ENCODE measurements around the gene C1QTNF4. TPM values are rescaled to one million over a fixed set of nuclear protein-coding genes. Genes with fewer than 3 reads are reported as not detected.
A peak's percentile ranks its signal among the peaks of the same experiment; 100 is the strongest.

Gene C1QTNF4
- total RNA-seq, 1 donor, result 0.43 TPM

DNA sequence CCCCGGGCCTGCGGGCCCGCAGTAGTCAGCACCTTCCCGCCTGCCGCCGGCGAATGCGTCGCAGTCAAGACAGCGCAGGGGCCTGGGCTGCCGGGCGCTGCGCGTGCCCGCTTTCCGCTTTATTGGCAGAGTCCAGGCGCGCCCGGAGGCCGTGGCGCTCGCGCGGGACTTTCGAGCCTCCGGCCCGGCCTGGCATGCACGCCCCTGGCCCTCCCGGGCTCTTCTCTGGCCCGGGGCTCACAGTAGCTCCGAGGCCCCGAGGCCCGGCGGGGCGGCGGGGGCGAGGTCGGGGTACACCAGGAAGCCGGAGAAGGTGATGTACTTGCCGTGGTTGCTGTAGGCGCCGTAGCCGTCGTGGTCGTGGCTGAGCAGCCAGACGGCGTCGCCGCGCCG, 4.6 kb downstream of the C1QTNF4 start:
- DNase-seq (ENCODE audit: low read depth), result no peak
- TF ChIP-seq, protein P1, sequence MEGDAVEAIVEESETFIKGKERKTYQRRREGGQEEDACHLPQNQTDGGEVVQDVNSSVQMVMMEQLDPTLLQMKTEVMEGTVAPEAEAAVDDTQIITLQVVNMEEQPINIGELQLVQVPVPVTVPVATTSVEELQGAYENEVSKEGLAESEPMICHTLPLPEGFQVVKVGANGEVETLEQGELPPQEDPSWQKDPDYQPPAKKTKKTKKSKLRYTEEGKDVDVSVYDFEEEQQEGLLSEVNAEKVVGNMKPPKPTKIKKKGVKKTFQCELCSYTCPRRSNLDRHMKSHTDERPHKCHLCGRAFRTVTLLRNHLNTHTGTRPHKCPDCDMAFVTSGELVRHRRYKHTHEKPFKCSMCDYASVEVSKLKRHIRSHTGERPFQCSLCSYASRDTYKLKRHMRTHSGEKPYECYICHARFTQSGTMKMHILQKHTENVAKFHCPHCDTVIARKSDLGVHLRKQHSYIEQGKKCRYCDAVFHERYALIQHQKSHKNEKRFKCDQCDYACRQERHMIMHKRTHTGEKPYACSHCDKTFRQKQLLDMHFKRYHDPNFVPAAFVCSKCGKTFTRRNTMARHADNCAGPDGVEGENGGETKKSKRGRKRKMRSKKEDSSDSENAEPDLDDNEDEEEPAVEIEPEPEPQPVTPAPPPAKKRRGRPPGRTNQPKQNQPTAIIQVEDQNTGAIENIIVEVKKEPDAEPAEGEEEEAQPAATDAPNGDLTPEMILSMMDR (IDR thresholded peaks at IDR 0.05; ENCODE audit: insufficient read depth, low read depth, low read length), result no peak
- peak overlapping the region; percentile 49 for H3K4me3 ChIP-seq (ENCODE audit: low read depth, low read length)

DNA sequence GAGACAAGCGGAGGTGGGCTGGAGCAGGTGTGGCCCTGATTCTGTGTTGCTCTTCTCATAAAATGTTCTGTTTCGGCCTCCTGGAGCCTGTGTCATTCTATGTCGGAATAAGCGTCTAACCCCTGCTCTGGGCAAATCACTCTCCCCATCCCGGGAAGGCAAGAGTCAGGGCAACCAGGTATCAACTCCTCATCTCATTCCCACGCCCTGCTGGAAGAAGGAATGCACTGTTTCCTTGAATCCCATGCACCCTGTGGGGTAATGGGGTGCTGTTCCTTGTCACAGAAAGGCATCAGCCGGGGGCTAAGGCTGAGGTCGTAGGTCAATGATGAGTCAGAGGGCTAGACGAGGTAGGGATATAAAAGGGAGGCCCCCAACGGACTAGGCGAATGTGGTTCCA, 5.1 kb downstream of the C1QTNF4 start:
- no peak overlapping the region for H3K4me3 ChIP-seq (ENCODE audit: low read depth, low read length)
- TF ChIP-seq, protein P1 (IDR thresholded peaks at IDR 0.05; ENCODE audit: insufficient read depth, low read depth, low read length), result no peak
- DNase-seq (ENCODE audit: low read depth), result no peak

DNA sequence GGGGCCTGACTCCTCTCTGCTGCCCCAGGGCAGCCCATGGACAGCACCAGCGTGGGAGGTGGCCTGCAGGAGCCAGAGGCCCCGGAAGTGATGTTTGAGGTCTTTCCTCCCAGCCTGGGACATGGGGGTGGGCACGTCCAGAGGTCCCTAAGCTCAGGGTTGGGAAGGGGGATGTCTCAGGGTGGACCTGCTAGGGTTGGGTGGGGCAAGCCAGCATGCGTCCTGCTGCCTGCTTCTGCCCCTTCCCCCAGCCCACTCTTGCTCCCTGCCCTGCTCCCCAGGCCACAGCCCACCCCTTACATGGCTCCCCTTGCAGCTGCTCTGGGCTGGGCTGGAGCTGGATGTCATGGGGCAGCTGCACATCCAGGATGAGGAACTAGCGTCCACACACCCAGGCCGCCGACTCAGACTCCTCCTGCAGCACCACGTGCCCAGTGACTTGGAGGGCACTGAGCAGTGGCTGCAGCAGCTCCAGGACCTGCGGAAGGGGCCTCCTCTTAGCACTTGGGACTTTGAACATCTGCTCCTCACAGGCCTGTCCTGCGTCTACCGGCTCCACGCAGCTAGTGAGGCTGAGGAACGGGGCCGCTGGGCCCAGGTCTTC, 6.4 kb downstream of the C1QTNF4 start:
- no peak overlapping the region for H3K4me3 ChIP-seq (ENCODE audit: low read depth, low read length)
- TF ChIP-seq, protein P1 (IDR thresholded peaks at IDR 0.05; ENCODE audit: insufficient read depth, low read depth, low read length), result no peak
- no peak for DNase-seq (ENCODE audit: low read depth)

DNA sequence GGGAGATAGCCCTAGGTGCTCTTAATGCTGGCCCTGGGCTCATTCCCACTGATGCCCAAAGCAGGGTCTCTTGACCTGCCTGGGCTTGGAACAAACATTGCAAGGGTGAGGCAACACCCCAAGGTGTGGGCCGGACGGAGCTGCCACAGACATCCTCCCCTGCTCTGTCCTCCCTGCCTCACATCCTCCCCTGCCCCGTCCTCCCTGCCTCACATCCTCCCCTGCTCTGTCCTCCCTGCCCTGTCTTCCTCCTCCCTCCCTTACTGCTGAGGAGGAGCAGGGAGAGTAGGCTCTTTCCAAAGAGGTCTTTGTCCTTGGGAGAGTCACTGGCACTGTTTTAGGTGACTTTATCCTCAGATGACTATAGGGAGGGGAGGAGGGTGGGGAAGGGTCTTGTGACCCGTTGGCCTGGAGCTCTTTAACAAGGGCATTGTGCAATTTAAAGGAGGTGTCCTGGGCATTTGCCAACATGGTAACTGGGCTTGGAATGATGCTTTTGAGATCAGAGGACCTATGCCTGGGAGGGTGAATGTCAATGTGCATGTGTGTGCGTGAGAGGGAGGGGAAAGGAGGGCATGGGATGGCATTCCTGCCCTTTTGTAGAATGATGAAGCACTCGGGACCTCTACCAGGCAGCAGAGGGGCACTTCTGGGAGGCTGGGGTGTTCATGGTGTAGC, 7.0 kb downstream of the C1QTNF4 start:
- TF ChIP-seq, protein P1 (IDR thresholded peaks at IDR 0.05; ENCODE audit: insufficient read depth, low read depth, low read length), result no peak
- H3K4me3 ChIP-seq (ENCODE audit: low read depth, low read length), result no peak overlapping the region
- no peak for DNase-seq (ENCODE audit: low read depth)

DNA sequence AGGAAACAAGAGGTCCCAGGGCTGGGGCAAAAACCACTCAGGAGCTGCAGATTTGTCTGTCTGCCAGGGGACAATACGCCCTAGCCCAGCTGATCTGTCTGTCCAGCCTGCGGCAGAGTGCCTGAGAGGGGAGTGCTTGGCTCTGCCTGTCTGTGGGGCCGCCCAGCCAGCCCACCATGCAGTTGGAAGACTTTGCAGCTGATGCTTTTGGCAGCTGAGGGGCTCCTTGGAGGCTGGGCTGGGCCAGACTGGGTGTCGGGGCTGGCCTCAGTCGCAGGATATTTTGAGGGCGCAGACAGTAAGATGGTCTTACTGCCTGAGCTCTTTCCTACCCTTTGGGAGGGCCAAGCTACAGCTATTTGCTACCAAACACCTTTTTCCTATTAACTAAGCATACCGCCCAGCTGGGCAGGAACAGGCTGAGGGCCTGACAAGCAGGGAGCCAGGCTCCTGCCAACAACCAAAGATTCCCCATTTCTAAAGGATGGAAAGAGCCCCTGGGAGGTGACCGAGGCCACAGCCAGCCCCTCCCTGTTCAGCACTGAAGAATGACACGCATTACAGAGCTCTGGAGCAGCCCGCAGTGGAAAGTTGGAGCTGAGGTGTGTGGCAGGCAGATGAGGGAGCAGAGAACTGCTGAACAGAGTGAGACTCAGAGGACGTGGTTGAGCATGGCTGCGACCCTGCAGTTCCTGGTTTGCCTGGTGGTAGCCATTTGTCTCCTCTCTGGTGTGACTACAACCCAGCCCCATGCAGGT, 7.9 kb downstream of the C1QTNF4 start, which contains the start of gene FAM180B:
Gene FAM180B (plus strand): TSS at position 581 of the 758 bp plus-strand sequence. CDS start 91 bp downstream, at position 672.
- no peak for DNase-seq (ENCODE audit: low read depth)

DNA sequence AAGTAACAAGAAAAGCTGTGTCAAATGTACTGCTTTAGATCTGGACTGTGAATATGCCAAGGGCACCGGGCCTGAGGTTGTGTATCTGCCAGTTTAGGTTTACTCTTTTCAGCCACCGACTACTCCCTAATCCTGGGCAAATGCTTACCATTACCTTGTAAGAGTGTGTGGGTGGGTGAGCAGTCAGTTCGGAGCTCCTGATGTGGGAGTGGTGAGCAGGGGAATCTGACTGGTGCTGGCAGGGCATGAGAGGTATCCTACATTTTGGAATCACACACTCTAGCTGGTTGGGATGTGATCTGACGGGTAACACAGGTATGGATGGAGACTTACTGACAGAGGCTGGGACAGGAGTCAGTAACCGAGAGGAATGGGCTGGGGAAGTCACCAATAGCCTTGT, 10.4 kb downstream of the C1QTNF4 start:
- H3K4me3 ChIP-seq (ENCODE audit: low read depth, low read length), result no peak overlapping the region
- TF ChIP-seq, protein P1 (IDR thresholded peaks at IDR 0.05; ENCODE audit: insufficient read depth, low read depth, low read length), result no peak
- DNase-seq (ENCODE audit: low read depth), result no peak

More for the DNA sequence above, 7.9 kb downstream of the C1QTNF4 start, which contains the start of gene FAM180B:
- H3K4me3 ChIP-seq (ENCODE audit: low read depth, low read length), result no peak within 1 kb of the TSS
- TF ChIP-seq, protein P1 (IDR thresholded peaks at IDR 0.05; ENCODE audit: insufficient read depth, low read depth, low read length), result no peak
